Skeletal muscle satellite cell (primary cell): ENCODE measurements around the gene EXOSC7.

Experiments
- H3K27me3 ChIP-seq: 2 replicates; pipeline ENCODE4 v1.7.0; 2013; ENCODE audit warnings: low read length; ENCODE audit not compliant: control insufficient read depth, insufficient read depth
- H3K36me3 ChIP-seq: 2 replicates; pipeline ENCODE4 v1.7.0; 2013; ENCODE audit warnings: mild to moderate bottlenecking, control low read depth, low read length; ENCODE audit not compliant: insufficient read depth
- H3K4me1 ChIP-seq: 2 replicates; pipeline ENCODE4 v1.7.0; 2013; ENCODE audit warnings: low read length; ENCODE audit not compliant: control insufficient read depth, insufficient read depth
- H3K4me2 ChIP-seq: 2 replicates; pipeline ENCODE4 v1.7.0; 2013; ENCODE audit warnings: mild to moderate bottlenecking, low read length
- H3K4me3 ChIP-seq: 2 replicates; pipeline ENCODE4 v1.7.0; 2013; ENCODE audit warnings: low read length
- H3K9ac ChIP-seq: 2 replicates; pipeline ENCODE4 v1.7.0; 2013; ENCODE audit warnings: mild to moderate bottlenecking, low read depth, low read length, moderate library complexity
- H3K9me3 ChIP-seq: replicated peaks from 2 replicates; pipeline ENCODE4 v1.7.0; 2013; ENCODE audit warnings: mild to moderate bottlenecking, control low read depth, low read length

Gene EXOSC7

GRCh38 chr3:44996556-44996969 is 20.5 kb downstream of the EXOSC7 start:
- Histone ChIP-seq H3K36me3 (peaks cover 61% of the 10 kb centered on the region), H3K9me3 (no peaks in the 10 kb centered on the region), H3K27me3 (no peaks in the 10 kb centered on the region), H3K4me3 (no peak overlapping the region), H3K4me1 (peaks cover 38% of the 10 kb centered on the region), H3K4me2 (no peak overlapping the region), H3K9ac (no peak overlapping the region)

DNA sequence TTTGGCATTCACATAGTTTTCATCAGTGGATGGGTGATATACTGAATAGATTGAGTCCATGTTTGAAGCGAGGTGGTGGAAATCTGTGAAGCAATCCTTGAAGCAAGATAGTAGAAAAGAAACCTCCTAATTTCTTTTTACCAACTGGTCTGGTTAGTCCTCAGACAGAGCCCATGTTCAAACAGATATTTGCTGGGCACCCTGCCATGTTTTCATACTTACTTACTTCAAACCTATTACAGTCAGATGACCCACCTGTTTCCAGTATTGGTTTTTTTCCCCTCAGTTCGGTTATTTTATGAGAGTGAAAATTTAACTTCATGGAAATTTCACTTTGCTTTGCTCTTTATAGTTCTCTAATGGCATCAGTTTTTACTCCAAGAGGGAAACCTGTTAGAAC is 23.7 kb downstream of the EXOSC7 start:
- H3K4me3 ChIP-seq, result no peak overlapping the region
- H3K36me3 ChIP-seq, result peaks cover 66% of the 10 kb centered on the region
- H3K9ac ChIP-seq, result no peak overlapping the region
- H3K4me2 ChIP-seq, result no peak overlapping the region
- H3K27me3 ChIP-seq, result no peaks in the 10 kb centered on the region
- H3K9me3 ChIP-seq, result no peaks in the 10 kb centered on the region
- H3K4me1 ChIP-seq, result peaks cover 13% of the 10 kb centered on the region

- H3K27me3 ChIP-seq, result no peaks in the 10 kb centered on the region
- H3K4me2 ChIP-seq, result no peak overlapping the region
- peaks cover 74% of the 10 kb centered on the region for H3K36me3 ChIP-seq
- H3K4me3 ChIP-seq, result no peak overlapping the region
- peaks cover 7% of the 10 kb centered on the region for H3K4me1 ChIP-seq
- no peaks in the 10 kb centered on the region for H3K9me3 ChIP-seq
- no peak overlapping the region for H3K9ac ChIP-seq
Observed at GRCh38 chr3:45000823-45001222, 24.8 kb downstream of the EXOSC7 start.

DNA sequence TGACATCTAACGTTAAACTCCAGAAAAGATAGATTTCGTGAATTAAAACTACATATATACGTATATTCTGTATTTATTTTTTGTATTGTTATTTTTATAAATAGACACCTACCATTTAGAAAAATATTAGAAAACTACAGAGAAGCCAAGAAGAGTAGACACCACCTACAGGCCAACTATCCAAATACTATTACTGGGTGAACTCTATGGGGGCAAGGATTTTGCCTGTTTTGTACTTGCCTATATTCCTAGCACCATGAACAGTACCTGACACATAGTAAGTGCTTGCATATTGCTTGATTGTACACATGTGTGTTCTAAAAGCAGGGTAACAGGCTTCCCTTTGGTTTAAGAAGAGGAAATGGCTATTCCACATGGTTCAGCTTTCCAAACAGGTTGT is 25.7 kb downstream of the EXOSC7 start:
- Histone ChIP-seq H3K27me3 (no peaks in the 10 kb centered on the region), H3K4me1 (peaks cover 4% of the 10 kb centered on the region), H3K4me2 (no peak overlapping the region), H3K4me3 (no peak overlapping the region), H3K9ac (no peak overlapping the region), H3K9me3 (no peaks in the 10 kb centered on the region), H3K36me3 (peaks cover 65% of the 10 kb centered on the region)

DNA sequence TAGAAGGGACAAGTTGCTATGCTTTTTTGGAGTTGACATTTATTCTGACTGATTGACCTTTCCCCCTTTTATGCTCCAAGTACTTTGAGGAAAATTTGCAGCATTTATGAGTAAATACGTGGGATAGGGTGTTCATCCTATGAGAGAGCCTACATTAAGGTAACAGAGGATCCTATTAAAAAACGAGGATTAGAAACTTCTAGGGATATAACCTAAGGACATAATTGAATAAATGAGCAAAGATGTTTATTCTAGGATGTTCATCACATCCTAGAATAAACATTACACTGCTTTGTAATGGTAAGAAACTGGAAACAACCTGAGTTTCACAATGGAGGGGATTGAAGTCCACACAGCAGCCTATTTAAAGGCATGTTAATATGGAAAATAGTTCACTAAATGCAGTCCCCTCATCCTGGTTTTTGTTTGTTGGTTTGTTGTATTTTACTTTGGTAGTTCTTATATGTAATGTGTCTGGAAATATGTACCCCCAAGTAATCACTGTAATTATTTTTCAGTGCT is 26.2 kb downstream of the EXOSC7 start:
- Histone ChIP-seq H3K27me3 (no peaks in the 10 kb centered on the region), H3K9ac (no peak overlapping the region), H3K36me3 (peaks cover 63% of the 10 kb centered on the region)

GRCh38 chr3:45002720-45003119 is 26.7 kb downstream of the EXOSC7 start:
- no peak overlapping the region for H3K9ac ChIP-seq
- peaks cover 64% of the 10 kb centered on the region for H3K36me3 ChIP-seq
- no peaks in the 10 kb centered on the region for H3K27me3 ChIP-seq

More for the DNA sequence above, 26.2 kb downstream of the EXOSC7 start:
- Histone ChIP-seq H3K4me1 (peaks cover 4% of the 10 kb centered on the region), H3K4me2 (no peak overlapping the region), H3K9me3 (no peaks in the 10 kb centered on the region), H3K4me3 (no peak overlapping the region)

GRCh38 chr3:45003406-45003805 is 27.4 kb downstream of the EXOSC7 start:
- H3K9me3 ChIP-seq, result no peaks in the 10 kb centered on the region
- no peaks in the 10 kb centered on the region for H3K27me3 ChIP-seq
- no peak overlapping the region for H3K9ac ChIP-seq
- peaks cover 15% of the 10 kb centered on the region for H3K4me1 ChIP-seq
- no peak overlapping the region for H3K4me3 ChIP-seq
- peaks cover 67% of the 10 kb centered on the region for H3K36me3 ChIP-seq
- H3K4me2 ChIP-seq, result no peak overlapping the region

More at GRCh38 chr3:45002720-45003119, 26.7 kb downstream of the EXOSC7 start:
- H3K4me1 ChIP-seq, result peaks cover 9% of the 10 kb centered on the region
- H3K9me3 ChIP-seq, result no peaks in the 10 kb centered on the region
- H3K4me3 ChIP-seq, result no peak overlapping the region
- no peak overlapping the region for H3K4me2 ChIP-seq

- Histone ChIP-seq H3K9me3 (no peaks in the 10 kb centered on the region), H3K4me2 (no peak overlapping the region), H3K9ac (no peak overlapping the region), H3K36me3 (peaks cover 69% of the 10 kb centered on the region), H3K4me3 (no peak overlapping the region), H3K27me3 (no peaks in the 10 kb centered on the region), H3K4me1 (peaks cover 19% of the 10 kb centered on the region)
Observed at GRCh38 chr3:45003859-45004258, 27.8 kb downstream of the EXOSC7 start.

GRCh38 chr3:45007091-45007490 is 31.0 kb downstream of the EXOSC7 start:
- Histone ChIP-seq H3K9ac (no peak overlapping the region), H3K36me3 (peaks cover 44% of the 10 kb centered on the region), H3K9me3 (no peaks in the 10 kb centered on the region), H3K4me3 (no peak overlapping the region), H3K4me2 (no peak overlapping the region), H3K4me1 (peaks cover 43% of the 10 kb centered on the region), H3K27me3 (no peaks in the 10 kb centered on the region)

DNA sequence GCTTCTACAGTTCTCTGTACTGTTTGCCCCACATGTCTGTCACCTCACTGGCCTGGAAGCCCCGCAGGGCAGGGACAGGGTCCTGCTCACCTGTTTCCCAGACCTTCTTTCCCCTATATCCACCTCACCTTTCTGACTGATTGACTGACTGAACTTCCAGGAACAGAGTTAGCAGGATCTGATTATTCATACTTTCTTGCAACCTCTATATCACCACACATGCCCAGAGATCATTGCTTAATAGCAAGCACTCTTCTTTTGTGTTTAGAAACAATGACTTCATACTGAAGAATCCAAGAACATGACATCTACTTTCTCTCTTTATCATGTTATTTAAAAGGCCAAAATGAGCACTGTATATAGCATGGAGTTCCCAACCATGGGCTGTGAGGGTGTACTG is 32.1 kb downstream of the EXOSC7 start:
- Histone ChIP-seq H3K4me1 (peaks cover 53% of the 10 kb centered on the region), H3K36me3 (peaks cover 40% of the 10 kb centered on the region)

GRCh38 chr3:45009868-45010267 is 33.8 kb downstream of the EXOSC7 start:
- Histone ChIP-seq H3K9ac (no peak overlapping the region), H3K4me2 (no peak overlapping the region), H3K36me3 (peaks cover 31% of the 10 kb centered on the region), H3K27me3 (no peaks in the 10 kb centered on the region), H3K9me3 (no peaks in the 10 kb centered on the region), H3K4me3 (no peak overlapping the region), H3K4me1 (peaks cover 61% of the 10 kb centered on the region)

More for the DNA sequence above, 32.1 kb downstream of the EXOSC7 start:
- H3K9me3 ChIP-seq, result no peaks in the 10 kb centered on the region
- H3K4me2 ChIP-seq, result peak overlapping the region; percentile 23
- H3K9ac ChIP-seq, result peak overlapping the region; percentile 24
- no peak overlapping the region for H3K4me3 ChIP-seq
- H3K27me3 ChIP-seq, result no peaks in the 10 kb centered on the region

DNA sequence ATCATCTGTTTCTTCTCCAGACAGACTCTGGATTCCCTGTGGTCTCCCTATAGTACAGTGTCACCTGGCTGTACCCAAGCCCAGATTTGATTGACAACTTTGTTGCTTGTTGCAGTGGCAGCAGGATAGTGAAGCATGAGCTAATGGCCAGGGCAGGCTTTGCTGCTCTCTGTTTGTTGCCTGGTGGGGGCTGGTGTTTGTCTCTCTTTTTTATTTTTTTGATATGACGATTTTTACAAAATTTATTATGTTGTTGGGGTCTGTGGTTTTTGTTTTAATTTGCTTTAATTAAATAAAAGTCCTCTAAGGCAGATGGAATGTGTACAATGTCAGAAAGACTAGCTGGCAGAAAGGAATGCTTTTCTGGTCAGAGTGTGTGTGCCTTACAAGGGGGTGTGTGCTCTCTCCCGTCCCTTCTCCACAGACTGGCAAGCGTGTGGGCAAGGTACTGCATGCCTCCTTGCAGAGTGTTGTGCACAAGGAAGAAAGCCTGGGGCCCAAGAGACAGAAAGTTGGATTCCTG is 34.8 kb downstream of the EXOSC7 start:
- no peaks in the 10 kb centered on the region for H3K9me3 ChIP-seq
- H3K27me3 ChIP-seq, result no peaks in the 10 kb centered on the region
- H3K36me3 ChIP-seq, result peaks cover 32% of the 10 kb centered on the region
- H3K4me1 ChIP-seq, result peaks cover 57% of the 10 kb centered on the region
- peak overlapping the region; percentile 83 for H3K9ac ChIP-seq
- peak overlapping the region; percentile 69 for H3K4me2 ChIP-seq
- peak overlapping the region; percentile 37 for H3K4me3 ChIP-seq
